Measurements from ENCODE around the gene SPTAN1.
A peak's percentile ranks its signal among the peaks of the same experiment; 100 is the strongest.
"Not testable (repeated sequence)": the region's sequence is repeated elsewhere in the genome, so short reads cannot be mapped to it uniquely, and the experiment has no call there.

SPTAN1 gene

DNA sequence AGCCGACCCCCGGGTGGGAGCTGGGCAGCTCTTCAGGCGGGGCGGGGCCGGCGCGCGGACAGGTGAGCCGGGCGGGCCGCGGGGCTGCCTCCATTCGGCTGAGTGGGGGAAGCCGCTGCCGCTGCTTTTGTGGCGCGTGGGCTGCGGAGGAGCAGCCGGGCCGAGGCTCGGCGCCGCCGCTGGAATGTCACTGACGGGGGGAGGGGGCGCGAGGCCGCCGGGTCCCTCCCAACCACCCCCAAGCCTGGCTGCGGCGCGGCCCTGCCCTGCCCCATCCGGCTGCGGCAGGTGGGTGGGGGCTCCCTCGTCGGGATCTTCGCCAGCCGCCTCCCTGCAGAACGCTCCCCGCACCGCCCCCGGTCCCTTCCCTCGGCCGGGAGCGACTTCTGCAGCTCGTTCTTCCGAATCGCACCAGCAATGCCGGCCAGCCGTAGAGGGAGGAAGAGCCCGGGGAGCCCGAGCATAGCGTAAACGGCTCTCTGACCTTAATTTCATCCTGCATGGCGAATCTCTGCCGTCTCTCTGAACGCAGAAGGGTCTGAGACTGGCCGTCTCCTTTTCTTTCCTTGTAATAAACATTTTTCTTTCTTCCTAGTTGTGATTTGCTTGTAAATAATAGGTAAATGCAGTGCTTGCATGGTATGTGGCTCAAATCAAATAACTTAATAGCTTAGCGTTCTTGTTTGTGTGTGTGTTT lies 505 bp downstream of the SPTAN1 start:
- peak; percentile 43 for DNase-seq (ENCODE audit: low spot score)

GRCh38 chr9:128553728-128554127 lies 1.3 kb downstream of the SPTAN1 start:
- no peak for DNase-seq (ENCODE audit: low spot score)

- peak; percentile 79 for DNase-seq (ENCODE audit: low spot score)
Measured at GRCh38 chr9:128554155-128554862, 1.9 kb downstream of the SPTAN1 start.

DNA sequence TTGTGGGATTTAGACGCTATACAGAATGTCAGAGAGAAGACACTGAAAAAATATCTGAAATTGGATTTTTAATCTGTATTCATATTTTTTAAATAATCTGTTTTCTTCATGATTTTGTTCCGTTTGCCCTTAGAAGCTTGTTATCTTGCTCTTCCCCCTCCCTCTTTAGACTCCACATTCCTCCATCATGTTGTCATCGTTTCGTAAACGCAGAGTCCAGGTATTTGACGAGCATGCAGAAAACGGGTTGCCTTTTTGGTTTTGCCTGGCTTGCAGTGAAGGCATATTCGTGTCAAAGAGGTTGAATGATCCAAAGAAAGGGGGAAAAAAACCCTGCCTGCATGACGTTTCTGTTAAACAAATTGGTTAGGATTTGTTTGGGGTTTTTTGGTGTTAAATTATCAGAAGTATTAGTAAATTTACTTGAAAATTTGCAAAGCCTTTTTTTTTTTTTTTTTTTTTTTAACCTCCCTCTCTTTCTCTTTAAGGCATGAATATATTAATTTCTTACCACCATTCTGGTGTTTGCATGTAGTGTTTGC lies 2.9 kb downstream of the SPTAN1 start:
- DNase-seq (ENCODE audit: low spot score), result peak; percentile 78

- no peak for DNase-seq (ENCODE audit: low spot score)
Measured at GRCh38 chr9:128556276-128556675, 3.9 kb downstream of the SPTAN1 start.

DNA sequence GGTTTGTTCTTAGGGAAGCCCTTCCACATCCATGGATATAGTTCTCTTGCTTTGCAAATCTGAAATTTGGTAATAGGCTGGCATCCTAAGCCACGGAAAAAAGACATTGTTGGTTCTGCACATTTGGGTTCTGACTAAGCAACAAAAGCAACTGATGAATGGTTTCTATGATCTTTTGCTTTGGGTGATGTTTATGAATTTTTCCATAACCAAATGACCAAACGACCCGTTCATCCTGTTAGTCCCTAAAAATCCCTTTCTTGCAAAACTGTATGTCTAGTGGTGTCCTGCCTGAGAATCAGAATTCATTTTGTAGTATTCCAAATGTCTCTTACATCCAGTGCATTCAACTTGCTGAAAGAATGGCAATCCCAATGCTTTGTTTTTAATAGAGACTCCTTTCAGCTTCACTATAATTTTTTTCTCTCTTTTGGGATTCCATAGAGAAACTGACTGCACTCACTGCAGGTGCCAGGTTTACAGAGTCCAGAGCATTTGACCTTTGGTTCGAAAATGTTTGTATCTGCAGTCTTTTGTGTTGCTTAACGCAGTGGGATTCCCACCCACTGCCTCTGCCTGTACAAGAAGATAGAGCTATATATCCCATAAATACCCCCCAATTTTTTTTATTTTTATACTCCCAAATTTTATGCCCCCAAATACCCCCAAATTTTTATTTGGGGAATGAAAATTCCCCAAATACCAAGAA lies 4.7 kb downstream of the SPTAN1 start:
- DNase-seq (ENCODE audit: low spot score), result peak; percentile 46

GRCh38 chr9:128558431-128559310 lies 6.3 kb downstream of the SPTAN1 start:
- DNase-seq (ENCODE audit: low spot score), result peak; percentile 60

DNA sequence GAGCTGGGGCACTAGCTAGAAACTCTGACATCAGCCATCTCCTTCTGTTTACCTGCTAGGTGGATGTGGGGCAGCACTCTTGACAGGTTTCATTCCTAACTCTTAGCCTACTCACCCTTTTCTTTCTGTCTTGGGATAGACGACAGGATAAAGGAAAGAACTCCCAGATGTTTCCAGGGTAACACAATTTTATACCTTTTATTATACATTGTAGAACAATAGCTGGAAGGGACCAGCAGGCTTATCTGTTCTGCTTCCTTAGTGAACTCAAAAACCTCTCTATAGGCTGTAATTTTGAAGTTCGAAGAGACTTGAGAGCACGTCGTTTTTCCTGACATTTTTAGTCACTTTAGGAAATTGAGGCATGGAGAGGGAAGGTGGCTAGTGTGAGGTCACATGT lies 13.2 kb downstream of the SPTAN1 start:
- no peak for DNase-seq (ENCODE audit: low spot score)

DNA sequence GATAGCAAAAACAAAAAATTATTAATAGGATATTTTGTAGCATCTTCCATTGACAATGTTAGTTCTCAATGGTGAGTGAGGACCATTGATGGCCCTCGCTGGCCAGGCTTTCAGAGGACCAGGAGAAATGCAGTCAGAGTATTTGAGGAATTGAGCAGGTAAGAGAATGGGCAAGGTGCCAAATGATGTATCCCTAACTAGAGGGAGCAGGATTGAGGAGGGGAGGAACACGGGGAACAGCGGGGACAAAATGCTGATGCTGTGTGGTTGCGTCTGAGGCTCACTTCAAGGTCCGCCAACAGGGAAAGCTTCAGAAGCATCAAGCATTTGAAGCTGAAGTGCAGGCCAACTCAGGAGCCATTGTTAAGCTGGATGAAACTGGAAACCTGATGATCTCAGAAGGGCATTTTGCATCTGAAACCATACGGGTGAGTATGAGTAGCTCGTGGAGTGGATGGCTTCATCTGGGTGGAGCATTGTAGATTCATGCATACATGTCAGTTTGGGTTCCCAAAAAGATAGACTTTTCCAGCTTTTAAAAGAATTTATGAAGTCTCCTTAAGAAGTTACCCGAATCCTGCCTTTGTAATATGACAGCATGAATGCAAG lies 16.2 kb downstream of the SPTAN1 start:
- DNase-seq (ENCODE audit: low spot score), result no peak

GRCh38 chr9:128575469-128575868 lies 23.1 kb downstream of the SPTAN1 start:
- no peak for DNase-seq (ENCODE audit: low spot score)

DNA sequence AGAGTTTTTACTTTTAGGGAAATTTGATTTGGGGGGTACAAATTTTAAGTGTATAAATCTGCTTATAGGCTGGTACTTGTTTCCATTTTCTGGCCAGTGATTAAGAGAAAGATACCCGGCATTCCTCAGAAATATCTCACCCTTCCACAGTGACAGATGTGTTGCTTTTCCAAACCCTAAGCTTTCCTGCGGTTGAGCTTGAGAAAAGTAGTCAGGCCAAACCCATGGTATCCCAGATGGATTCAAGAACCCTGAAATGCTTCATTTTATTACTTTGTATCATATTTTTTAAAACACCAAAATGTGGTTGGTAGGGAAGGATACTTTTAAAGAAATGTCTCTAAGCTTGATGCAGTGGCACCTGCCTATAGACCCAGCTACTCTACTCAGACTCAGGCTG lies 23.5 kb downstream of the SPTAN1 start:
- DNase-seq (ENCODE audit: low spot score), result no peak

GRCh38 chr9:128577206-128577605 lies 24.8 kb downstream of the SPTAN1 start:
- no peak for DNase-seq (ENCODE audit: low spot score)

GRCh38 chr9:128579194-128579593 lies 26.8 kb downstream of the SPTAN1 start:
- DNase-seq (ENCODE audit: low spot score), result no peak

DNA sequence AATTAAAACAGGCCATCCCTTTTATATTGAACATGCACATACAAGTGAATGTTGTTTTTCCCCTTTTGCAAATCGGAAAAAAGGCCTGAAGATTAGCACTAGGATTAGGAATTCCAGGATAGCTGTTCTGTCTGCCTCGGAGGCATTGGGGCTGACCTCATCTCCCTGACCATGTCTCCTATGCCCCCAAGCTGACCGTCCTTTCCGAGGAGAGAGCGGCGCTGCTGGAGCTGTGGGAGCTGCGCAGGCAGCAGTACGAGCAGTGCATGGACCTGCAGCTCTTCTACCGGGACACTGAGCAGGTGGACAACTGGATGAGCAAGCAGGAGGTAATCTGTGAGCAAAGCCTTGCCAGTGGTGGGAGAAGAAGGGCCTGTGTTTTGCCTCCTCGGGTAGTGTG lies 28.3 kb downstream of the SPTAN1 start:
- no peak for DNase-seq (ENCODE audit: low spot score)

- not testable (repeated sequence) for DNase-seq (ENCODE audit: low spot score)
Measured at GRCh38 chr9:128585155-128585554, 32.8 kb downstream of the SPTAN1 start.

DNA sequence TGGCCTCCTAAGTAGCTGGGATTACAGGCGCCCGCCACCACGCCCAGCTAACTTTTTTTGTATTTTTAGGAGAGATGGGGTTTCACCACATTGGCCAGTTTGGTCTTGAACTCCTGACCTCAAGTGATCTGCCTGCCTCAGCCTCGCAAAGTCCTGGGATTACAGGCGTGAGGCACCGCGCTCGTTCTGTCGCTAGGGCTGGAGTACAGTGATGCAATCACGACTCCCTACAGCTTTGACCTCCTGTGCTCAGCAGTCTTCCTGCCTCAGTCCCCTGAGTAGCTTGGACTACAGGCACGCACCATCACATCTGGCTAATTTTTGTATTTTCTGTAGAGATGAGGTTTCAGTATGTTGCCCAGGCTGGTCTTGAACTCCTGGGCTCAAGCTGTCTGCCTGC lies 34.5 kb downstream of the SPTAN1 start:
- not testable (repeated sequence) for DNase-seq (ENCODE audit: low spot score)

DNA sequence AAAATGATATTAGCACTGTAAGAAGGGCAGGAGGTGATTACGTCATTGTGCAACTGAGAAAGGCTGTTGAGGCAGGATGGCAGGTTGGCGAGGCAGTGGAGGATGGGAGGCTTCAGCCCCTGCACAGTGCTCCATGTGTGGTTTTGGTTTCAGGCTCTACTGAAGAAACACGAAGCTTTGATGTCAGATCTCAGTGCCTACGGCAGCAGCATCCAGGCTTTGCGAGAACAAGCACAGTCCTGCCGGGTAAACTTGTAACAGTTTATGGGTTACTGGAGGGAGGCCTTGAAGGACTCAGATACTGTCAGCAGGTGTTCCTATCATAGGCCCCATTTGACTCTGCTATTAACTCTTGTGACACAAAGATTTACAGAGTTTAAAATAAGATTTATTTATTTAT lies 35.1 kb downstream of the SPTAN1 start:
- DNase-seq (ENCODE audit: low spot score), result no peak

- DNase-seq (ENCODE audit: low spot score), result no peak
Measured at GRCh38 chr9:128588581-128589233, 36.3 kb downstream of the SPTAN1 start.

DNA sequence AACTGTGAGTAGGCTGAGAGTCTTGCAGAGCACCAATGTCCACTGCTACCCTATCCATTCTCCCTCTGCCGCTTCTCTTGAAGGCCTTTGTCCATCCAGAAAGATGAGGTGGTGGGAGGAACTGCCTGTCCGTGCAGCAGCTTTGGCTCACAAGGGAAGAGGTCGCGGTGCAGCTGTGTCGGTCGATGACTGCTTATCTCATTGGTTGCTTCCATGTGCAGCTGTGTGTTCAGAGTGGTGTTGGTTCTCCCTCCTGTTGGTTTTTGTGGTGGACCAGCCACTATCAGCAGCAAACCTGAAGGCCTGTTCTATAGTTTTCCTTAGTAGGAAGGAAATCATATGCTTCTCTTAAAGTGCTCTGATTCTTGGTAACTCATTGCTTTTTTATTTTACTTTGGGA lies 40.7 kb downstream of the SPTAN1 start:
- no peak for DNase-seq (ENCODE audit: low spot score)

DNA sequence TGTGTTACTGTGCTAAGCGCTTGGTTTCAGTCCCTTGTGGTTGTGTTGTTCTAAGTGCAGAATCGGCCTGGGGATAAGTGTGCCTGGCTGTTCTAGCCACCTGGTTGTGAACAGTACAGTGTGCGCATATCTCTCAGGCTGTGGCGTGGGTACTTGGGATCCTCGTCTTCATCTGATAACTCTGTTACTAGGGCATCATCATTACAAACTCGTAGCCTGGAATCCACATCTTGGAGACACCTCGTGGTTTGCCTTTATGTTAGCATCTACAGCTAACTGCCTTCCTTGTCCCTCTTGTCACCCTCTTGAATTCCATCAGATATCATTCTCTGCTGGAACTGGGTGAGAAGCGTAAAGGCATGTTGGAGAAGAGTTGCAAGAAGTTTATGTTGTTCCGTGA lies 41.5 kb downstream of the SPTAN1 start:
- no peak for DNase-seq (ENCODE audit: low spot score)

- DNase-seq (ENCODE audit: low spot score), result no peak
Measured at GRCh38 chr9:128595471-128595870, 43.1 kb downstream of the SPTAN1 start.
